Vagina (tissue), 2 donors: Measurements from ENCODE around the gene C1QTNF5.

Source experiments
- CTCF ChIP-seq, 3 experiments: fragments of 450-650 bp in 2 of 3; fragments of 200-600 bp in 1 of 3; sonication (generic) in 1 of 3; IDR thresholded peaks; one replicate each; pipeline ENCODE4 v1.5.1; 2017 to 2019; ENCODE audit warnings: antibody characterized with exemption in 3 of 3, mild to moderate bottlenecking in 2 of 3, moderate library complexity in 2 of 3
- POLR2A ChIP-seq, 2 donors: fragments of 450-650 bp; IDR thresholded peaks; one replicate each; pipeline ENCODE4 v1.6.1; 2017; ENCODE audit warnings: antibody characterized with exemption in 2 of 2, mild to moderate bottlenecking in 2 of 2, moderate library complexity in 2 of 2

- TF ChIP-seq POLR2A (IDR thresholded peaks at IDR 0.05) = no peak
- TF ChIP-seq CTCF (IDR thresholded peaks at IDR 0.05) = no peak
Observed at GRCh38 chr11:119345685-119346084, 5.0 kb upstream of the C1QTNF5 start.
